Liver (tissue), 3 donors: ENCODE results near the gene DNAI4.

Experiments used
- ATF3 ChIP-seq: IDR thresholded peaks from 2 replicates; pipeline ENCODE4 v1.6.1; 2016; ENCODE audit warnings: antibody characterized with exemption
- RAD21 ChIP-seq, 2 donors: IDR thresholded peaks; 2 replicates each; pipeline ENCODE4 v1.6.1; 2016; ENCODE audit warnings: antibody characterized with exemption in 2 of 2, mild to moderate bottlenecking in 2 of 2
- REST ChIP-seq: IDR thresholded peaks from 2 replicates; pipeline ENCODE4 v1.6.1; 2016; ENCODE audit warnings: antibody characterized with exemption, mild to moderate bottlenecking
- TF ChIP-seq, protein P1 (sequence below): fragments of 150-350 bp; IDR thresholded peaks from 2 replicates; pipeline ENCODE4 v1.5.1; 2017; ENCODE audit warnings: improper control_type of control experiment, low read depth, low read length; ENCODE audit not compliant: missing input control
- donor health status: healthy.
- donor health status: healthy.

DNA sequence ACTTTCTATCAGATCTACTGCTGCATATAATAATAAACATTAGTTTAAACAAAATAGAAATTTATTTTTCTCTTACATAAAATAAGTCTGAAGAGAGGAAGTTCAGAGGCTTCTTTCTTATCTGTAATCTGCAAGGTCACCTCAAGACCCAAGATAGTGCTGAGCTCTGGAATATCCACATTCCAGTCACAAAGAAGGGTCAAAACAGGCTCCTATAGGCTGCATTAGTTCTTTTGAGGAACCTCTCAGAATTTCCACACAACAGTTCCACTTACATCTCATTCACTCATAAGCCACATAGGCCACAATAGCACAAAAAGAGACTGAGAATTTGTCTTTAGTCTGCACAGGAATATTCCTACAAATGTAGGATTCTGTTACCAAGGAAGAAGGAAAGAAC lies 157.0 kb downstream of the DNAI4 start:
- TF ChIP-seq ATF3 (no peak), RAD21 (IDR thresholded peaks at IDR 0.05) (no peak), REST (no peak)
- TF ChIP-seq, protein P1, sequence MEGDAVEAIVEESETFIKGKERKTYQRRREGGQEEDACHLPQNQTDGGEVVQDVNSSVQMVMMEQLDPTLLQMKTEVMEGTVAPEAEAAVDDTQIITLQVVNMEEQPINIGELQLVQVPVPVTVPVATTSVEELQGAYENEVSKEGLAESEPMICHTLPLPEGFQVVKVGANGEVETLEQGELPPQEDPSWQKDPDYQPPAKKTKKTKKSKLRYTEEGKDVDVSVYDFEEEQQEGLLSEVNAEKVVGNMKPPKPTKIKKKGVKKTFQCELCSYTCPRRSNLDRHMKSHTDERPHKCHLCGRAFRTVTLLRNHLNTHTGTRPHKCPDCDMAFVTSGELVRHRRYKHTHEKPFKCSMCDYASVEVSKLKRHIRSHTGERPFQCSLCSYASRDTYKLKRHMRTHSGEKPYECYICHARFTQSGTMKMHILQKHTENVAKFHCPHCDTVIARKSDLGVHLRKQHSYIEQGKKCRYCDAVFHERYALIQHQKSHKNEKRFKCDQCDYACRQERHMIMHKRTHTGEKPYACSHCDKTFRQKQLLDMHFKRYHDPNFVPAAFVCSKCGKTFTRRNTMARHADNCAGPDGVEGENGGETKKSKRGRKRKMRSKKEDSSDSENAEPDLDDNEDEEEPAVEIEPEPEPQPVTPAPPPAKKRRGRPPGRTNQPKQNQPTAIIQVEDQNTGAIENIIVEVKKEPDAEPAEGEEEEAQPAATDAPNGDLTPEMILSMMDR, result no peak
